ENCODE data around the gene DYNC1I1.

Gene DYNC1I1

GRCh38 chr7:95971716-95972115 lies 199.4 kb downstream of the DYNC1I1 start:
- no peak for DNase-seq

- DNase-seq = peak; percentile 3
Measured at GRCh38 chr7:95972523-95972922, 200.2 kb downstream of the DYNC1I1 start.

- no peak for DNase-seq
Measured at GRCh38 chr7:95974108-95974507, 201.8 kb downstream of the DYNC1I1 start.

GRCh38 chr7:95976369-95977060 lies 204.2 kb downstream of the DYNC1I1 start:
- no peak for DNase-seq

- no peak for DNase-seq
Measured at GRCh38 chr7:95977994-95978393, 205.6 kb downstream of the DYNC1I1 start.

GRCh38 chr7:95980167-95980566 lies 207.8 kb downstream of the DYNC1I1 start:
- DNase-seq = peak; percentile 5

- no peak for DNase-seq
Measured at GRCh38 chr7:95980706-95981105, 208.4 kb downstream of the DYNC1I1 start.

- no peak for DNase-seq
Measured at GRCh38 chr7:95986178-95986764, 213.9 kb downstream of the DYNC1I1 start.

- no peak for DNase-seq
Measured at GRCh38 chr7:95989301-95989700, 216.9 kb downstream of the DYNC1I1 start.

GRCh38 chr7:95993380-95993779 lies 221.0 kb downstream of the DYNC1I1 start:
- no peak for DNase-seq

- no peak for DNase-seq
Measured at GRCh38 chr7:95996174-95996573, 223.8 kb downstream of the DYNC1I1 start.

- DNase-seq = no peak
Measured at GRCh38 chr7:95996886-95997285, 224.5 kb downstream of the DYNC1I1 start.

GRCh38 chr7:95997632-95998031 lies 225.3 kb downstream of the DYNC1I1 start:
- no peak for DNase-seq

- DNase-seq = no peak
Measured at GRCh38 chr7:95999481-95999880, 227.1 kb downstream of the DYNC1I1 start.

- DNase-seq = no peak
Measured at GRCh38 chr7:96004578-96004977, 232.2 kb downstream of the DYNC1I1 start.

- DNase-seq = no peak
Measured at GRCh38 chr7:96005271-96005670, 232.9 kb downstream of the DYNC1I1 start.

- DNase-seq = no peak
Measured at GRCh38 chr7:96009148-96009547, 236.8 kb downstream of the DYNC1I1 start.

GRCh38 chr7:96013836-96014235 lies 241.5 kb downstream of the DYNC1I1 start:
- DNase-seq = no peak

- no peak for DNase-seq
Measured at GRCh38 chr7:96014617-96015016, 242.3 kb downstream of the DYNC1I1 start.

GRCh38 chr7:96016056-96016586 lies 243.8 kb downstream of the DYNC1I1 start:
- DNase-seq = no peak

GRCh38 chr7:96016735-96017134 lies 244.4 kb downstream of the DYNC1I1 start:
- DNase-seq = no peak

- DNase-seq = no peak
Measured at GRCh38 chr7:96017877-96018276, 245.5 kb downstream of the DYNC1I1 start.

GRCh38 chr7:96021568-96021967 lies 249.2 kb downstream of the DYNC1I1 start:
- DNase-seq = no peak

- no peak for DNase-seq
Measured at GRCh38 chr7:96023387-96023786, 251.0 kb downstream of the DYNC1I1 start.
